Right renal cortex interstitium (tissue), 3 donors: ENCODE data around the gene FOXJ3. TPM values are rescaled to one million over a fixed set of nuclear protein-coding genes. Genes with fewer than 3 reads are reported as not detected.
"Not testable (repeated sequence)": the region's sequence is repeated elsewhere in the genome, so short reads cannot be mapped to it uniquely, and the experiment has no call there.

ENCODE experiments used
- DNase-seq, 3 donors: peaks; one replicate each; pipeline ENCODE4 v3.0.0-alpha.2; 2013; ENCODE audit warnings: low read depth in 3 of 3, low spot score in 2 of 3
- polyA plus RNA-seq, 3 donors: library from polyadenylated mRNA; unstranded; fragments of 120-200 nt; gene quantifications; one replicate each; pipeline ENCODE4 v1.2.1, GENCODE V29; 2013; ENCODE audit not compliant: insufficient read length in 3 of 3

FOXJ3 gene
- polyA plus RNA-seq, 3 donors = 40.0 to 41.4 (median 40.9) TPM

GRCh38 chr1:42260376-42261070, 74.5 kb downstream of the FOXJ3 start:
- no peak for DNase-seq

DNA sequence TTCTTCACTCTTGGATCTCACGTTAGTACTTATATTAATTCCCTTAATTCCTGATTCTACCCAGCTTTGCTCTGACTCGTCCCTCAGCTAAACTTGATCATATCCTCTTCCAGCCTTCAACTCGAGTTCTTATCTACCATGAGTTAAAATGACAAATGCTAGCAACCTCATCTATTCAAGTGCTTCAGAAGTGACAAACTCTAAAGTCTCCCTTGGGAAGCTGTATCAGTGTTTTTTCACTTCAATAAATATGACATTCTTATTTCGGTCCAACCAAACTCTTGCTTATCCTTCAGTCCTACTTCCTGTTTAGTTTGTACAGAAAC, 75.3 kb downstream of the FOXJ3 start:
- no peak for DNase-seq

- no peak for DNase-seq
These were observed 75.8 kb downstream of the FOXJ3 start for GRCh38 chr1:42259059-42259738.

GRCh38 chr1:42258218-42258617, 76.8 kb downstream of the FOXJ3 start:
- DNase-seq = no peak

GRCh38 chr1:42251042-42251441, 84.0 kb downstream of the FOXJ3 start:
- no peak for DNase-seq

- DNase-seq = no peak
These were observed 84.9 kb downstream of the FOXJ3 start for GRCh38 chr1:42250164-42250563.

- DNase-seq = no peak
These were observed 93.9 kb downstream of the FOXJ3 start for GRCh38 chr1:42240966-42241755.

- DNase-seq = no peak
These were observed 95.5 kb downstream of the FOXJ3 start for GRCh38 chr1:42239555-42239954.

DNA sequence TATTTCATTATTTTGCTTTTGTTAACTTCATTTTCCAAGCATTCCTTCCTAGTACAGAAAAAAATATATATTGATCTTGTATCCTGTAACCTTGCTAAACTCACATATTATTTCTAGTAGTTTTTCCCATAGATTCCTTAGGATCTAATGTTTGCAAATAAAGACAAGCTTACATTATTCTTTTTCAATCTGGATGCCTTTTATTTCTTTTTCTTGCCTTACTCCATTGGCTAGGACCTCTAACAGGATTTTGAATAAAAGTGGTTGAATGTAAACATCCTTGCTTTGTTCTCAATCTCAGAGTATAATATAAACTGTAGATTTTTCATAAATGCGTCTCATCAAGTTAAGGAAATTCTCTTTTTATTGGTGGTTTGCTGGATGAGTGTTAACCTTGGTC, 96.0 kb downstream of the FOXJ3 start:
- DNase-seq = no peak

- no peak for DNase-seq
These were observed 103.8 kb downstream of the FOXJ3 start for GRCh38 chr1:42231253-42231652.

- no peak for DNase-seq
These were observed 106.1 kb downstream of the FOXJ3 start for GRCh38 chr1:42228938-42229337.

- no peak for DNase-seq
These were observed 112.0 kb downstream of the FOXJ3 start for GRCh38 chr1:42223036-42223435.

GRCh38 chr1:42221952-42222606, 113.0 kb downstream of the FOXJ3 start:
- DNase-seq = no peak

DNA sequence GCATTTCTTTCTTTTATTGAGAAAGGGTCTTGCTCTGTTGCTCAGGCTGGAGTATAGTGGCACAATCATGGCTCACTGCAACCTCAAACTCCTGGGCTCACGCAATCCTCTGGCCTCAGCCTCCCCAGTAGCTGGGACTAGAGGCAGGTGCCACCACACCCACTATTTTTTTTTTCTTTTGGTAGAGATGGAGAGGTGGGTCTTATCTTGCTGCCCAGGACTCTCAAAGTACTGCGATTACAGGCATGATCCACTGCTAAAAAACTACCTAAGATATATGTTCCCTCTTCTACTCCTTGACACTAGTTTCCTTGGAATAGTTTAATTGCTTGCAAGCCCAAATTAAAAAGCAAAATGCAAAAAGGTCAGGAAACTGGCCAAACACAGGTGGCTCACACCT, 113.6 kb downstream of the FOXJ3 start:
- DNase-seq = no peak

GRCh38 chr1:42219627-42220026, 115.4 kb downstream of the FOXJ3 start:
- no peak for DNase-seq

GRCh38 chr1:42214447-42214871, 120.6 kb downstream of the FOXJ3 start:
- DNase-seq = no peak

- DNase-seq = no peak
These were observed 123.8 kb downstream of the FOXJ3 start for GRCh38 chr1:42211224-42211623.

GRCh38 chr1:42210421-42211133, 124.5 kb downstream of the FOXJ3 start:
- DNase-seq = no peak

- DNase-seq = no peak
These were observed 125.3 kb downstream of the FOXJ3 start for GRCh38 chr1:42209526-42210251.

- not testable (repeated sequence) for DNase-seq
These were observed 128.1 kb downstream of the FOXJ3 start for GRCh38 chr1:42206930-42207329.
